DOHH2 (cell line): ENCODE measurements around the gene NEK3.

Experiments used
- EZH2phosphoT487 ChIP-seq: fragments of 200-600 bp; sonication (generic); IDR thresholded peaks from 2 replicates; pipeline ENCODE4 v1.6.1; 2017; ENCODE audit warnings: borderline replicate concordance, mild to moderate bottlenecking, antibody characterized with exemption, low read length, moderate library complexity, mixed read lengths
- TF ChIP-seq, protein P1 (sequence below): fragments of 200-600 bp; sonication (generic); IDR thresholded peaks from one replicate; pipeline ENCODE4 v1.5.1; 2014; ENCODE audit warnings: antibody characterized with exemption, mild to moderate bottlenecking, low read depth, low read length; ENCODE audit not compliant: poor library complexity, severe bottlenecking

DNA sequence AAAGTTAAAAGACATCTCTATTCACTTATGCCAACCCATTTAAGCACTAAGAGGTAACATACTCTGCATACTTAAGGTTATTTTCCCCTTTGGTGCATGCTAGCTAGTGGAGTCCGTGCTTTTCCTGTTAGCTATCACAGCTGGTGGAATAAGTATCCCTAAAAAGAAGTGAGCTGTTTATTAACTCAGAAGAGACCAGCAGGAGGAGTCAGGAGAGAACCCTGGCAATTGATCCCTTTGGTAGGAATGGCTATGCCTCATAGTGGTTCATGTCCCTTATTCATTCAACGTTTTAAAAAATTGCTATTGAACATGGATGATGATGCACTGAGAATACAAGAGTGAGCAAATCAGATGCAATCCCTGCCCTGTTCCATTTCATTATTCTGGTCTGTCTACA, 18.1 kb downstream of the NEK3 start:
- TF ChIP-seq, protein P1, sequence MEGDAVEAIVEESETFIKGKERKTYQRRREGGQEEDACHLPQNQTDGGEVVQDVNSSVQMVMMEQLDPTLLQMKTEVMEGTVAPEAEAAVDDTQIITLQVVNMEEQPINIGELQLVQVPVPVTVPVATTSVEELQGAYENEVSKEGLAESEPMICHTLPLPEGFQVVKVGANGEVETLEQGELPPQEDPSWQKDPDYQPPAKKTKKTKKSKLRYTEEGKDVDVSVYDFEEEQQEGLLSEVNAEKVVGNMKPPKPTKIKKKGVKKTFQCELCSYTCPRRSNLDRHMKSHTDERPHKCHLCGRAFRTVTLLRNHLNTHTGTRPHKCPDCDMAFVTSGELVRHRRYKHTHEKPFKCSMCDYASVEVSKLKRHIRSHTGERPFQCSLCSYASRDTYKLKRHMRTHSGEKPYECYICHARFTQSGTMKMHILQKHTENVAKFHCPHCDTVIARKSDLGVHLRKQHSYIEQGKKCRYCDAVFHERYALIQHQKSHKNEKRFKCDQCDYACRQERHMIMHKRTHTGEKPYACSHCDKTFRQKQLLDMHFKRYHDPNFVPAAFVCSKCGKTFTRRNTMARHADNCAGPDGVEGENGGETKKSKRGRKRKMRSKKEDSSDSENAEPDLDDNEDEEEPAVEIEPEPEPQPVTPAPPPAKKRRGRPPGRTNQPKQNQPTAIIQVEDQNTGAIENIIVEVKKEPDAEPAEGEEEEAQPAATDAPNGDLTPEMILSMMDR = no peak
- TF ChIP-seq EZH2phosphoT487 = no peak
